Frontal cortex (tissue), 4 donors: ENCODE results near the gene CENPVL2. TPM values are rescaled to one million over a fixed set of nuclear protein-coding genes. Genes with fewer than 3 reads are reported as not detected.
"Not testable (repeated sequence)": the region's sequence is repeated elsewhere in the genome, so short reads cannot be mapped to it uniquely, and the experiment has no call there.

Source experiments
- DNase-seq, 2 donors: peaks; one replicate each; pipeline ENCODE4 v3.0.0; 2012; ENCODE audit warnings: low spot score in 2 of 2
- FAIRE-seq: peaks from 2 replicates; lab custom pipeline; 2012; peaks lifted over from hg19 to GRCh38; lab: Jason Lieb, UNC
- total RNA-seq: library from RNA; depleted of rRNA; stranded (reverse); fragments of >200 nt; gene quantifications from one replicate; pipeline ENCODE4 v1.2.3, GENCODE V29; 2014
- donor health status: control.
- donor health status: control.
- donor health status: control.

CENPVL2 gene
- total RNA-seq: 3.3 TPM

GRCh38 chrX:51682720-51683062 is at the start of gene CENPVL2:
Gene CENPVL2 (minus strand): TSS chrX:51682831. CDS start chrX:51682831, 0 bp downstream.
- not testable (repeated sequence) for DNase-seq, FAIRE-seq

- FAIRE-seq: no peak
- no peak for DNase-seq
Measured at GRCh38 chrX:51728202-51728601, 45.6 kb upstream of the CENPVL2 start.

- DNase-seq, FAIRE-seq: not testable (repeated sequence)
Measured at GRCh38 chrX:51712943-51713647, 30.5 kb upstream of the CENPVL2 start.

GRCh38 chrX:51710277-51711164 is 27.9 kb upstream of the CENPVL2 start, which contains the start of gene CENPVL1:
Gene CENPVL1 (plus strand): TSS chrX:51710512. CDS start chrX:51710512, 0 bp downstream.
- not testable (repeated sequence) for FAIRE-seq

GRCh38 chrX:51697397-51697796 is 14.8 kb upstream of the CENPVL2 start:
- no peak for FAIRE-seq
- no peak for DNase-seq

More at GRCh38 chrX:51710277-51711164, 27.9 kb upstream of the CENPVL2 start, which contains the start of gene CENPVL1:
- not testable (repeated sequence) for DNase-seq

GRCh38 chrX:51694254-51694653 is 11.6 kb upstream of the CENPVL2 start:
- DNase-seq (no peak), FAIRE-seq (no peak)

- not testable (repeated sequence) for FAIRE-seq, DNase-seq
Measured at GRCh38 chrX:51681808-51682719, 567 bp downstream of the CENPVL2 start.

- not testable (repeated sequence) for FAIRE-seq, DNase-seq
Measured at GRCh38 chrX:51679689-51680433, 2.8 kb downstream of the CENPVL2 start.

- no peak for DNase-seq
- FAIRE-seq: no peak
Measured at GRCh38 chrX:51665981-51666380, 16.6 kb downstream of the CENPVL2 start.

- DNase-seq: no peak
- no peak for FAIRE-seq
Measured at GRCh38 chrX:51643377-51643776, 39.3 kb downstream of the CENPVL2 start.

GRCh38 chrX:51641421-51642021 is 41.1 kb downstream of the CENPVL2 start:
- peak in 1 of 2 donors; percentile 27 for DNase-seq

GRCh38 chrX:51636511-51636910 is 46.1 kb downstream of the CENPVL2 start:
- not testable (repeated sequence) for FAIRE-seq, DNase-seq

More at GRCh38 chrX:51641421-51642021, 41.1 kb downstream of the CENPVL2 start:
- no peak for FAIRE-seq

Other genes starting within 250 kb of the CENPVL2 start
- gene NUDT11, start 186.2 kb downstream of the CENPVL2 start, total RNA-seq: 115 TPM
- gene CENPVL3, start 63.9 kb downstream of the CENPVL2 start, total RNA-seq: 2.4 TPM
- gene CENPVL1, start 27.7 kb upstream of the CENPVL2 start, total RNA-seq: 3.3 TPM
- 22.8 TPM for gene GSPT2, start 60.6 kb upstream of the CENPVL2 start, total RNA-seq
- gene MAGED1, start 210.8 kb upstream of the CENPVL2 start, total RNA-seq: 107 TPM